ENCODE data around the gene NSD2.

Gene NSD2

DNA sequence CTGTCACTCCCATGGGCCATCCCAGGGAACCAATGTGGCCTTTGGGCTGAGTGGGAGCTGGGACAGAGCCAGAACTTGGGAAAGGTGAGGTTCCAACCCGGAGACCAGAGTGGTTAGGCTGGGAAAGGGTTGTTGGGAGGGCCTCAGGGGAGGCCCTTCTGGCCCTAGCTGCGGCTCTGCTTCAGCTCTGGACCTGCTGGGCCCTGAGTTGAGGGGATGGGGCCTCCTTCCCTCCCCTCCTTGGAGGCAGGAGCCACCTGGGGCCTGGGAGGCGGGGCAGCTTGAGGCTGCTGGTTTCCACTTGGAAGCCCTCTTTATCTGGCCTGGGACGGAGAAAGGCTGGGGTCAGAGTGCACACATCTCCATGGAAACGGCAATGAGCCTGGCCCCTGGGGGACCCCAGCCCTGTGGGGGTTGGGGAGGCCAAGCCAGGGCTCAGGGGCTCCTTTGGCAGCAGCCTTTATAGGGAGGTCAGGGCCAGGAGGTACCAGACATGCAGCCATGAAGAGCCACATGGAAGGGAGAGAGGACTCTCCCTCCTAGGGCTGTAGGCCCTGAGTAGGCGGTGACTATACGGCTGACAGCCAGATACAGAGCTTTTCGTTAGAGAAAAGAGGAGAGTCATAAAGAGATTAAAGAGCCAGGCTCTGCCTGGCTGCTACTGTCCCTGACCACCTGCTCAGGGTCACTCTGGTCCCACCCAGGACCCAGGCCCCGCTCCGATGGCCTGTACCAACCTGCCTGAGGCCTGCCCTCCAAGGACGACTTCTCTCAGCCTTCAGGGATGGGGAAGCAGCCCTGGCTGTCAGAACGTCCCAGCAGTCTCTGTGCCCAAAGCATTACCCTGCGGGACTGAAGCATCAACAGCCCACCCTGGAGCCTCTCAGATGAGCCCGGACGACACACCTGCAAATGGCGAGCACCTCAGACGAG lies 6.9 kb upstream of the NSD2 start:
- DNase-seq = no peak

DNA sequence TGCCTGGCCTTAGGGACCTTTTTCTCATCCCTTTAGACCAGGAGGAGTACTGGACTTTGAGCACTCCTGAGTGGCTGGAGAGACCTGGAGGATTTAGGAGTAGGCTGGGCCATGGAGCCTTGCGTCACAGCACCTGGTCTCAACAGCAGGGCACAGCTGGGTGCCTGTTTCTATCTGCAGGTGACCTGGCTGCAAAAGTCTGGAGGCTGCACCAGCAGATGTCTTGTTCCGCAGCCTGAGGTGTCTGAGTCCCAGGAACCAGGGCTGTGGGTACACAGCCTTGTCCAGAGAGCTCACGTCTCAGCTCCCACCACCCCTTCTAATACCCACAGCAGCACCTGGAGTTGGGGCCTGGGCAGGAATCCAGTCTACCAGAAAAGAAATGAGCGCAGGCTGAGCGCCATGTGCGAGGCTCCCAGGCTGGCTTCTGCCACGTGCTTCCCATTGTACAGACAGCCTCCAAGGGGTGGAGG lies 5.0 kb upstream of the NSD2 start:
- peak; percentile 19 for DNase-seq

DNA sequence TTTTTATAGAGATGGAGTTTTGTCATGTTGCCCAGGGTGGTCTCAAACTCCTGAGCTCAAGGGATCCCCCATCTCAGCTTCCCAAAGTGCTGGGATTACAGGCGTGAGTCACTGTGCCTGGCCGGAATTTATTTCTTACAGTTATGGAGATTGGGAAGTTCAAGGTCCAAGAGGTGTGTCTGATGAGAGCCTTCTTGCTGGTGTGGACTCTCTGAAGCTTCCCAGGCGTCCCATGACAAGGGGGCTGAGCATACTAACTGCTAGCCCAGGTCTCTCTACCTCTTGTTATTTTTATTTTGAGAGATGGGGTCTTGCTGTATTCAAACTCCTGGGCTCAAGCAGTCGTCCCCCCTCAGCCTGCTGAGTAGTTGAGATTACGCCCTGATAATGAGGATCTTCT lies 2.9 kb upstream of the NSD2 start:
- no peak for DNase-seq

DNA sequence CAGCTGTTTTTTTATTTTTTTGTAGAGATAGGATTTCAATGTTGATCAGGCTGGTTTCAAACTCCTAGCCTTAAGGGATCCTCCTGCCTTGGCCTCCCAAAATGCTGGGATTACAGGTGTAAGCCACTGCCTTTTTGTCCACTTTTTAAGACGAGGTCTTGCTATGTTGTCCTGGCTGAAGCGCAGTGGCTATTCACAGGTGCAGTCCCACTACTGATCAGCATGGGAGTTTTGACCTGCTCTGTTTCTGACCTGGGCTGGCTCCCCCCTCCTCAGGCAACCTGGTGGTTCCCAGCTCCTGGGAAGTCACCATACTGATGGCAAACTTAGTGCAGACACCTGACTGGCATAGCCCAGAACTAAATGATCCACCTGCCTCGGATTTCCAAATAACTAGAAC lies 2.3 kb upstream of the NSD2 start:
- DNase-seq = no peak

DNA sequence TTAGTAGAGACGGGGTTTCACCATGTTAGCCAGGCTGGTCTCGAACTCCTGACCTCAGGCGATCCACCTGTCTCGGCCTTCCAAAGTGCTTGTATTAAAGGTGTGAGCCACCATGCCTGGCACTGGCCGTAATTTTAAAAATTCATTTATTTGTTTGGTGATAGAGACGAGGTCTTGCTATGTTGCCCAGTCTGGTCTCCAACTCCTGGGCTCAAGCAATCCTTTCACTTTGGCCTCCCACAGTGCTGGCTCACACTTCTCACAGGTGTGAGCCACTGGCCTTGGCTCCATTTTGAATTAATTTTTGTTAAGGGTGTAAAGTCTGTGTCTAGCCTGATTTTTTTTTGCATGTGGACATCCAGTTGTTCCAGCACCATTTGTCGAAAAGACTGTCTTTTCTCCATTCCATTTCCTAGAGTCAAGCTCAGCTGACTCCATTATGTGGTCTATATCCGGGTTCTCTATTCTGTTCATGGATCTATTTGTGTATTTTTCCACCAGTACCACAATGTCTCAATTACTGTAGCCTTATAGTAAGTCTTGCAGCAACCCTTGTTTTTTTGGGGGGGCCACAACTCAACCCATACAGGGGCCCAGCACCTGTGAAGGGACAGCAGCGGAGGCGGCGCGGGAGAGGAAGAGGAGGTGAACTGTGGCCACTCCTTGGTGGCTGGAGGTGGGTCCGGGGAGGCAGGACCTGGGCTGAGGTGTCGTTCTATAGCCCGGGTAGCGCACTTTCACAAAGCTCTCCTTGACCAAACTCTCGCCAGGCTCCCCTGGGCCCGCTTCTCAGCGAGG lies 1.5 kb upstream of the NSD2 start:
- no peak for DNase-seq

DNA sequence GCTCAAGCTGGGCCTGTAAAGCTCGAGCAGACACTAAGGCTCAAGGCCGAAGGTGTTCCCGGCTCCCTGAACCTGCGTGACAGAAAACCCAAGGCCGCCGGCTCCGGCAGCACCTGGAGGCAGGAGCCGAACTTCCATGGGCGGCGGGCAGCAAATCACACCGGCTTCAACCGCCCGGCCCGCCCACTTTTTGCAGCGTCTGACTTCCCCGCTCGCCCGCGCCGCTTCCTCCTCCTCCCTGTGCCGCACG lies 940 bp upstream of the NSD2 start:
- peak; percentile 84 for DNase-seq

DNA sequence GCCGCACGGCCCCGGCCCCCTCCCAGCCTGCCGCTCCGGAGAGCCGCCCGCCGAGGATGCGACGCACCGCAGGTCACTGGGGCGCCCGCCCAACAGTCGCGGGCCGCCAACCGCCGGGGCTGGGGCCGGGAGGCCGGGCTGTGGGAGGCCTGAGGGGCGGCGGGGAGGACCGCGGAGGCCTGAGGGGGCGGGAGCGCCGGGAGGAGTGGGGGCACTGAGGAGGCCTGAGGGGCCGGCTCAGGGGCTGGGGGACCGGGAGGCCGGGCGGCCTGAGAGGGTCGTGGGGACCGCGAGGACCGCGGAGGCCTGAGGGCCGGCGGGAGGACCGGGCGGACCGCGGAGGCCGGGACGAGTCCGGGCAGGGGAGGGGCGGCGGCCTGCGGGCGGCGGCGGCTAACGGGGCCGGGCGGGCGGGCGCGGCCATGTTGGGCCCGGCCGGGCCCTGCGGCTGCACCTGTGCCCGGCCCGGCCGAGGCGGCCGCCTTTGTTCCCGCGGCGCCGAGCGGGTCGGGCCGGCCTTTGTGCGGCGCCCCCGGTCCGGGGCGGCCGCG lies 353 bp downstream of the NSD2 start:
- DNase-seq = peak; percentile 25

DNA sequence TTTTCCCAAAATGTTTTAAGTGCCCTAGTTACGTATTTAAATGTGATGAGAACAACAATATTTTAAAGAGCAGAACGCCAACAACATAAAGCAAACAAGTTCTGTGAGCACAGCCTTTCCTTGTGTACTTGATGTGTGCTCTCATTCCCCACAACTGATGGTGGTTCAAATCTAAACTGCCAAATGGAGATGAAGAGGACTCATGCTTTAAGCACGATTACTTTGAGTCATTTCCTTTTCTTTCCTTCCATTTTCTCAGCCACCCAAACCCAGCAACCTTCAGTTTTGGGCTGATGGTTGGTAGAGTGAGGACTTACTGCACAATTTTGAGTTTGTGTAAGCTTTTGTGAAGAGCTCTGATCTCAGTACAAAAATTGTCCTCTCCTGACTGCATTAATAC lies 1.7 kb downstream of the NSD2 start:
- DNase-seq = no peak

DNA sequence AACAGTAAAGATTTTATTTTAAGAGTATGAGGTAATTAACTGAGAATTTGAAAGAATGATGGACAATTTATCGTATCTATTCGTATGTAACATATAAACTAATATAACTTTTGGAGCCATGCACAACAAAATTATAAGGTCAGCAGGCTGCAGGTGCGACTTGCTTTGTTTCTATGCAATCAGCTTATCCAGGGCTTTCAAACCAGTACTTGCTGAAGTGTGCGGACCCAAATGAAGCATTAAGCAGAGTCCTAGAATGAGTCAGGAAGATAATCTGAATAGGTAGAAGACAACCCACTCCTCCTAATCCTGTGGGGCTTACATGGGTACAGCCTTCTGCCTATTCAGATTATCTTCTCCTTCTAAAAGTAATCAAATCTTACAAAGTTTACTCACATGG lies 2.1 kb downstream of the NSD2 start:
- no peak for DNase-seq

DNA sequence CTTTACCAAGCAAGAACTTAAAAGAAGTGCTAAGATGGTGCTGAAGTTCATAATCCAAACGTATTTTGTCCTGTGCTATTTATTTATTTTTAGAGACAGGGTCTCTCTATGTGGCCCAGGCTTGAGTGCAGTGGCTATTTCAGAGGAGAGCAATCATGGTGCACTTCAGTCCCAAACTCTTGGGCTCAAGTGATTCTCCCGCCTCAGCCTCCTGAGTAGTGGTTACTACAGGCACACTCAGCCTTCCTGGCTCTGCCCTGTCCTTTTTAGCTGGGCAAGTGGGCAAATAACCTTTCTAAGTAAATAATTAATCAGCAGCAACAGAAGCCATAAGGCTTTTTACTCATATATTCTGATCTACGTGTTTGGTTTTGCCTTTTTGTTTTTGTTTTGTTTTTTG lies 2.6 kb downstream of the NSD2 start:
- no peak for DNase-seq

DNA sequence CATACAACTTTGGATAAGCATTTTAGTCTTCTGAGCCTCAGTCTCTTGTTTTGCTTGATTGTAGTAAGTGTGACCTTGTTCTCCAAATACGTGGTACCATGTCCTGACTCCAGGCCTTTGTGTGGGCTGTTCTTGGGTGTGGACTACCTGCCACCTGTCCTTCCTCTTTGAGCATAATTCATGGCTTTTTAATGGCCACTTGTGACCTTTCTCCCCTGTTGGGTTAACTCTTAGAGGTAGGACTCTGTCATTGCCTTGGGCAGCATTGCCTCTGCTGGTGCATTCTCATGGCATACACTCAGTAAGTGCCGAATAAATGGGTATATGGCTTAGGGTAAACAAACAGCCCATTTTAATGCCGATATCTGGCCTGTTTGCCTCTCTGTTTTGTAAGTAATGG lies 3.0 kb downstream of the NSD2 start:
- no peak for DNase-seq

DNA sequence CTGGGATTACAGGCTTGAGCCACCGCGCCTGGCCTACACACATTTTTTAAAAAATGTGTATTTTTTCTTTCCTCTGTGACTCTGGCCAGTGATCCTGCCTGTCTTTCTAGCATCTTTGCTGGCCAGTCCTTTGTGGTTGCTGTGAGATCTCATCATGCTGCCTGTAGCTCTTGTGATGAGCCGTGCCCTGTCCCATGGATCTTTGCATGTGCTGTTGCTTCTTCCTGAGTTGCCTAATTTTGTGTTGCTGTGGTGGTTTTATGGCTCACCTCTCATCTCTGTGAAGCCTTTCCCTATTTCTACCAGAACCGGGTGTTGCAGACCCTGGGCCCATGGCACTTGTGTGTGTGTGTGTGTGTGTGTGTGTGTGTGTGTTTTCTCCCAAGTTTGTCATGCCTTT lies 8.3 kb downstream of the NSD2 start:
- no peak for DNase-seq

DNA sequence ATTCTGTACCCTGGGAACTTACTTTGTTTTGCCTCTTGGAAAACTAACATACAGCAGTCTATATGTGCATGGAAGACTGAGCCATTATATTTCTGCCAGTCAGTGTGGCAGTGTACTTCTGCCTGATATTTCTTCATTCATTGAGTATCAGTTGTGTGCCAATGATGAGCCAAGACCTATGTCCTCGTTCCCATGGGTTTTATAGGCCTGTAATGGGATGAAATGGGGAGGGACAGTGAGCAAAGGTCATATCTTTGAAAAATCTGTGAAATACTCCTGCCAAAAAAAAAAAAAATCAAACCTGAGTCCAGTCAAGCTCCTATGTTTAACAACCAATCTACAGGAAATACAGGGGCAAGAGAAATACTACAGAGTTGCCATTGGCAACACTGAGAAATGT lies 9.1 kb downstream of the NSD2 start:
- DNase-seq = no peak

DNA sequence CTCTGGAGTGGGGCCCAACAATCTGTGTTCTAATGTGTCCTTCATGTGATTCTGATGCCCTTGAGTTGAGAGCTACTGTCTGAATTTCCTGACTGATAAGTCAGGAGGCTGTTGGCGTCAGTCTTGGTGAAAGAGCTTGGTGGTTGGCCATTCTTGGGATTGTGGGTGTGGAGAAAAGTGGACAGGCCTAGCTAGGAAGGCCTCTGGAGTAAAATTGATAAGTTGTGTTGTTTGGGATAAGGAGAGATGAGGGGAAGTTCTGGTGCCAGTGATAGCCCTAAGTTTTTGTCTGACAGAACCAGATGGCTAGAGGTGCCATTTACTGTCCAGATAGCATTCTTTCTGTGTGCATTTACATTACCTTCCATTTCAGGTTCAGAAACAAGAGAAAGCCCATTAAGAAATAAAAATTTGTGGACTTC lies 11.7 kb downstream of the NSD2 start:
- DNase-seq = no peak

DNA sequence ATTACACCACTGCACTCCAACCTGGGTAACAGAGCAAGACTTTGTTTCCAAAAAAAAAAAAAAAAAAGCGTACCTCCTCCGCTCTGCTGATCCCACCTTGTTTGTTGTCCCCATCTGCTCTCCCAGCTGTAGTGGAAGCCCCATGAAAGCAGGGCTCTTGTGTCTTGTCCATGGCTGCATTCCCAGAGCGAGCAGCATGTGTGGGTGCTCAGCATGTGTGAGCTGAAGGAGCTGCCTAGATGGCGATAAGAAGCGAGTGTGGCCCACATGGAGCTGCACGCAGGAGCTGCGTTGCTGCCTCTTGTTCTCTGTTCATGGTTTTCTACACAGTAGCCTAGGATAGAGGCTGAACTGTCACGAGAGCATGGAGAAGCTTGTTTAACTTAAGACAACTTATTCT lies 12.4 kb downstream of the NSD2 start:
- no peak for DNase-seq

DNA sequence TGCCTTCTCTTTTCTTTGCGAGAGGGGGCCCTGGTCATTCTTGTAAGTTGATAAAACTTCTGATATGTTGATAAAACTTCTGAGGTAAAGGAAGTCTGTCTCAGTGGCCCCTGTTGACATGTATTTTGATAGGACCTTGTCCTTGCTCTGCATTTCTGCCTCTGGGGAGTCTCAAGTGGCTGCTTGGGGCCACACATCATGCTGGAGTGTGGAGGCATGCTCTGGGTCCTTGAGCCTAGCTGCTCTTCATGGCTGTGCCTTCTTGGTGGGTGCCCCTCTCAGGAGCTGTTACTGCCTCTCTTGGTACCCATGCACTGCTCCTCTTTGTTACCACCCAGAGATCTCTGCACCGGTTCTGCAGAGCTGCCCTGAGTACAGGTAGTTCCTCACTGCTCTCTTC lies 14.2 kb downstream of the NSD2 start:
- no peak for DNase-seq

DNA sequence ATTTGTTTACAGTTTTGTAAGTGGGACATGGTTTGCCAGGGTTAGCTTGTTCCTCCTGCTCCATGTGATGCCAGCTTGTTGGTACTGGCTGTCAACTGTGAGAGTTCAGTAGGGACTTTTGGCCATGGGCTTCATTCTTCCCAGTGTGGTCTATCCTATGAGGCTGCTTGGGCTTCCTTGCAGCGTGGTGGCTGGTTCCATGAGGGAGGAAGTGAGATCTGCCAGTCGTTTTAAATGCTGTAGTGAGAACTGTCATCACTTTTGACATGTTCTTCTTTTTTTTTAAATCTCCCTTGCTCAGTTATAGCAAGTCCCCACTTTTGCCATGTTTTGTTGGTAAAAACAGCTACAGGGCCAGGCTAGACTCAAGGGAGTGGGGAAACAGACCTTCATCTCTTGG lies 15.9 kb downstream of the NSD2 start:
- no peak for DNase-seq

DNA sequence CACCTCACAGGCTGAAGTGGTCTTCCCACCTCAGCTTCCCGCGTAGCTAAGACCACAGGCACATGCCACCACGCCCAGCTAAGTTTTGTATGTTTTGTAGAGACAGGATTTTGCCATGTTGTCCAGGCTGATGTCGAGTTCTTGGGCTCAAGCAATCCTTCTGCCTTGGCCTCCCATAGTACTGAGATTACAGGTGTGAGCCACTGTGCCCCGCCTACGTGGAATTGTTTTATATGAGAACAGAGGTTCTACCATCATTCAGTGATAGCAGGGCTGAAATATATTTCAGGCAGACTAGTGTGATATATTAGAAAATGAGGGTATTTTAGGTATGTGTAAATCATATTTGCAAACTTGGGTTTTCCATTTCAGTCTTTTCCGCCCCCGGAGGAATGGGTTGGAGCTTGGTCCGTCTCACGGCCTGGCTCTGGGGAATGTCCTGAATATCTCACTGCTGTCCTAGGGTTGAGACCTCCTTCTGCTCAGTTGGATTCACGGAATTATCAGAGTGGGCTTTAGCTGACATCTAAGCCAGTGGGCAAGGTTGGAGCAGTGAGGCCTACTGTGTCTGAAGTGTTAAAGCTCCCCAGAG lies 19.9 kb downstream of the NSD2 start:
- DNase-seq = no peak

DNA sequence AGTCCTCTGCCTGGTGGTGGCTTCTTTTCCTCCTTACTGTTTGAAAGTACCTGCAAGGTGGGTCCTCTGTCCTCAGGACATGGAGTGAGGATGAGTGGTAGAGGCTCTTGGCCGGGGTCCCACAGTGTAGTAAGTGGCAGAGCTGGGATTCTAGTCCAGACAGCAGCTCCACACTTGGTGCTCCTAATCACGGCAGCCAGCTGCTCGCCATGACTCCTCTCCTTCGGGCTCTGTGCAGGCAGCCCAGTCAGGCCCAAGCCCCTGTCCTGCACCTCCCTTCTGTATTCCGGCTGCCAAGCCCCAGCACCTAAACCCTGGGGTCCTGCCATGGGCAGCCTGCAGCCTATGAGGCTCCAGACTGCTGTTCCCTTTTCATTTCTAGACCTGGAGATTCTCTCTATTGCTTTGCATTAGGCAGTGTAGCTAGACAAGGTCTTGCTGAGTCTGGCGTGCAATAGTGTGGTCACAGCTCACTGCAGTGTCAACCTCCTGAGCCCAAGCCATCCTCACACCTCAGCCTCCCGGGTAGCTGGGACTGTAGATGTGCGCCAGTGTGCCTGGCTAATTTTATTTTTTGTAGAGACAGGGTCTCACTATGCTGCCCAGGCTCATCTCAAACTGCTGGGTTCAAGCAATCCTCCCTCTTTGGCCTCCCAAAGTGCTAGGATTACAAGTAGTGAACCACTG lies 24.9 kb downstream of the NSD2 start:
- no peak for DNase-seq

DNA sequence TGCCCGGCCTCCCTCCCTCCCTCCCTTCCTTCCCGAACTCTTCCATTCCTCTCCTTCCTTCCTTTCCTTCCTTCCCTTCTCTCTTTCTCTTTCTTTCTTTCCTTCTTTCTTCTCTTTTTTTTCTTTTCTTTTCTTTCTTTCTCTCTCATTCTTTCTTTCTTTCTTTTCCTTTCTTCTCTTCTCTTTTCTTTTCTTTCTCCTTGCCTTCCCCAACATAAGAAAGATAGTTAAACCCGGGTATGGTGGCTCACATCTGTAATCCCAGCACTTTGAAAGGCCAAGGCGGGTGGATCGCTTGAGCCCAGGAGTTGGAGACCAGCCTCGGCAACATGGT lies 25.4 kb downstream of the NSD2 start:
- no peak for DNase-seq

DNA sequence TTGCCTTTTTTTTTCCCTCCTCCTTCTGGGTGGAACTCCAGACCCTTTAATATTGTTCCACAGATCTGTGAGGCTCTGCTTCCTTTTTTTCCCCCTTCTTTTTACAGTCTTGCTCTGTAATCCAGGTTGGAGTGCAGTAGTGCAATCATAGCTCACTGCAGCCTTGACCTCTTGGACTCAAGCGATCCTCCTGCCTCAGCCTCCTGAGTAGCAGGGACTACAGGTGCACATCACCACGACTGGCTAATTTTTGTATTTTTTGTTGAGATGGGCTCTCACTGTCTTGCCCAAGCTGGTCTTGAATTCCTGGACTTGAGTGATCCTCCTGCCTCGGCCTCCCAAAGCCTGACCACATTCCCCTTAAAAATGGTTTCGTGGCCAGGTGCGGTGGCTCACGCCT lies 26.8 kb downstream of the NSD2 start:
- DNase-seq = no peak

DNA sequence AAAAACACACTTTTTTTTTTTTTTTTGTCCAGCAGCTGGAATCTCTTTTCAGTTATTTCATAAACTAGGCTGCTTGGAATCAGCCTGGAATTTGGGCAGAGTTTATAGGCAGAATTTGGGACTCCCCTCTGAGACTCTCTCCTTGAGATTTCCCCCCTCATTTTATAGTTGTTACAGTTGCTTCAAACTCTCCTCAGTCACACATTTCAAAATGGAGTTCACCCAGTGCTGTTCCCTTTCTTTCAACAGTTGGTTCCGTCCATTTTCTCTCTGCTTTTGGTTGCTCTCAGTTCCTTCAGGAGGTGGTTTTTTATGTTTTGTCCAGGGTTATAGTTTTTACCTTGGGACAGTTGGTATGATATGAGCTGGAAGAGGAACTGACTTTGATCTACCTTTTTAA lies 27.5 kb downstream of the NSD2 start:
- no peak for DNase-seq
